Loucy (cell line): Measurements from ENCODE around the gene TEX28.
"Not testable (repeated sequence)": the region's sequence is repeated elsewhere in the genome, so short reads cannot be mapped to it uniquely, and the experiment has no call there.

Source experiments
- H2AFZ ChIP-seq: fragments of 200-600 bp; sonication (generic); 2 replicates; pipeline ENCODE4 v1.6.0; 2016; ENCODE audit warnings: antibody characterized with exemption, mild to moderate bottlenecking, low read length, moderate library complexity
- H3F3A ChIP-seq: fragments of 200-600 bp; 2 replicates; pipeline ENCODE4 v1.6.0; 2016; ENCODE audit warnings: antibody characterized with exemption, low read depth, mild to moderate bottlenecking
- H3K27me3 ChIP-seq: fragments of 200-600 bp; sonication (generic); 2 replicates; pipeline ENCODE4 v1.6.1; 2014; ENCODE audit warnings: low read length, mild to moderate bottlenecking; ENCODE audit not compliant: insufficient read depth, poor library complexity, severe bottlenecking
- H3K36me3 ChIP-seq: fragments of 200-600 bp; sonication (generic); 2 replicates; pipeline ENCODE4 v1.6.1; 2016; ENCODE audit warnings: low read length; ENCODE audit not compliant: insufficient read depth
- H3K4me1 ChIP-seq: fragments of 200-600 bp; sonication (generic); 2 replicates; pipeline ENCODE4 v1.5.1; 2014; ENCODE audit warnings: low read length, mild to moderate bottlenecking; ENCODE audit not compliant: insufficient read depth, poor library complexity, severe bottlenecking
- H3K4me2 ChIP-seq: fragments of 200-600 bp; sonication (generic); 2 replicates; pipeline ENCODE4 v1.6.0; 2014; ENCODE audit warnings: antibody characterized with exemption, low read length, low read depth, mild to moderate bottlenecking; ENCODE audit not compliant: poor library complexity, severe bottlenecking
- H3K4me3 ChIP-seq: fragments of 200-600 bp; sonication (generic); 2 replicates; pipeline ENCODE4 v1.5.1; 2014; ENCODE audit warnings: low read length, mild to moderate bottlenecking, mixed read lengths; ENCODE audit not compliant: poor library complexity, severe bottlenecking
- H3K79me2 ChIP-seq: fragments of 200-600 bp; sonication (generic); 2 replicates; pipeline ENCODE4 v1.6.1; 2014; ENCODE audit warnings: low read length; ENCODE audit not compliant: insufficient read depth
- H3K9ac ChIP-seq: fragments of 200-600 bp; sonication (generic); 2 replicates; pipeline ENCODE4 v1.6.0; 2014; ENCODE audit warnings: mild to moderate bottlenecking, low read depth, low read length, moderate library complexity; ENCODE audit not compliant: poor library complexity, severe bottlenecking
- H3K9me2 ChIP-seq: fragments of 200-600 bp; sonication (generic); replicated peaks from 2 replicates; pipeline ENCODE4 v1.6.1; 2016; ENCODE audit warnings: low read depth, low read length, mixed read lengths
- H3K9me3 ChIP-seq: fragments of 200-600 bp; sonication (generic); 2 replicates; pipeline ENCODE4 v1.6.1; 2014; ENCODE audit warnings: mild to moderate bottlenecking, antibody characterized with exemption, low read length, low read depth; ENCODE audit not compliant: insufficient read depth
- H4K20me1 ChIP-seq: fragments of 200-600 bp; sonication (generic); 2 replicates; pipeline ENCODE4 v1.6.0; 2014; ENCODE audit warnings: antibody characterized with exemption, low read length, mild to moderate bottlenecking; ENCODE audit not compliant: insufficient read depth, poor library complexity, severe bottlenecking
- CTCF ChIP-seq: fragments of 200-600 bp; sonication (generic); conservative IDR thresholded peaks from 2 replicates; pipeline ENCODE4 v1.5.1; 2014; ENCODE audit warnings: mild to moderate bottlenecking, antibody characterized with exemption, low read length
- EZH2phosphoT487 ChIP-seq: fragments of 200-600 bp; IDR thresholded peaks from 2 replicates; pipeline ENCODE4 v1.6.1; 2018; ENCODE audit warnings: antibody characterized with exemption, mild to moderate bottlenecking, moderate library complexity, borderline replicate concordance

The TEX28 gene

GRCh38 chrX:154294791-154295574 is at the start of gene TEX28:
TEX28 (minus strand) TSS chrX:154295124; CDS start chrX:154292117, 3,007 bp downstream.
- H3K9me2 ChIP-seq: no peaks in the 10 kb centered on the region
- H3K79me2 ChIP-seq: no peaks in the 10 kb centered on the region
- H3K4me1 ChIP-seq: no peaks in the 10 kb centered on the region
- no peaks in the 10 kb centered on the region for H3K9me3 ChIP-seq
- H3K9ac ChIP-seq: no peak within 1 kb of the TSS
- H3F3A ChIP-seq: no peaks in the 10 kb centered on the region
- H2AFZ ChIP-seq: no peak within 1 kb of the TSS
- no peaks in the 10 kb centered on the region for H3K27me3 ChIP-seq
- no peaks in the 10 kb centered on the region for H4K20me1 ChIP-seq
- TF ChIP-seq EZH2phosphoT487: no peak
- no peak for TF ChIP-seq CTCF
- H3K4me2 ChIP-seq: no peak within 1 kb of the TSS
- no peaks in the 10 kb centered on the region for H3K36me3 ChIP-seq
- H3K4me3 ChIP-seq: no peak within 1 kb of the TSS

- not testable (repeated sequence) for H3K9me2 ChIP-seq, H2AFZ ChIP-seq, H3K36me3 ChIP-seq, H3K4me1 ChIP-seq, H3K4me3 ChIP-seq, H3K79me2 ChIP-seq, H3F3A ChIP-seq, H3K9ac ChIP-seq, H3K27me3 ChIP-seq, H3K4me2 ChIP-seq, H4K20me1 ChIP-seq, H3K9me3 ChIP-seq
Measured at GRCh38 chrX:154343620-154344019, 48.7 kb upstream of the TEX28 start.

GRCh38 chrX:154343063-154343462 is 48.1 kb upstream of the TEX28 start:
- H3K9me2 ChIP-seq, H3K9me3 ChIP-seq, H3F3A ChIP-seq, H2AFZ ChIP-seq, H3K36me3 ChIP-seq, H3K4me3 ChIP-seq, H3K27me3 ChIP-seq, H3K9ac ChIP-seq, H3K4me1 ChIP-seq, H4K20me1 ChIP-seq, H3K79me2 ChIP-seq, H3K4me2 ChIP-seq: not testable (repeated sequence)

- not testable (repeated sequence) for H3K4me3 ChIP-seq, H3K9ac ChIP-seq, H3K9me2 ChIP-seq, H2AFZ ChIP-seq, H3K79me2 ChIP-seq, H3F3A ChIP-seq, H3K27me3 ChIP-seq, H3K4me2 ChIP-seq, H3K4me1 ChIP-seq, H4K20me1 ChIP-seq, H3K9me3 ChIP-seq, H3K36me3 ChIP-seq
Measured at GRCh38 chrX:154341399-154342298, 46.7 kb upstream of the TEX28 start.
